Lower lobe of right lung (tissue), 2 donors: ENCODE data around the gene ZXDA. TPM values are rescaled to one million over a fixed set of nuclear protein-coding genes. Genes with fewer than 3 reads are reported as not detected.
"Not testable (repeated sequence)": the region's sequence is repeated elsewhere in the genome, so short reads cannot be mapped to it uniquely, and the experiment has no call there.

Source experiments
- ATAC-seq, 2 donors: fragments of 200-7000 bp; cut with Tn5 transposase; one replicate each; pipeline ENCODE4 v1.9.1; 2020 to 2022; ENCODE audit warnings: mild to moderate bottlenecking in 2 of 2, moderate library complexity in 2 of 2
- DNase-seq: peaks from one replicate; pipeline ENCODE4 v3.0.0-alpha.2; 2020
- H3K27ac ChIP-seq: fragments of 200-600 bp; one replicate; pipeline ENCODE4 v1.8.0; 2022
- H3K27me3 ChIP-seq: fragments of 200-600 bp; one replicate; pipeline ENCODE4 v1.8.0; 2022; ENCODE audit warnings: low read depth
- H3K36me3 ChIP-seq: fragments of 200-600 bp; one replicate; pipeline ENCODE4 v1.8.0; 2022; ENCODE audit warnings: mild to moderate bottlenecking
- H3K4me1 ChIP-seq: fragments of 200-600 bp; one replicate; pipeline ENCODE4 v1.8.0; 2022
- H3K4me3 ChIP-seq: fragments of 200-600 bp; one replicate; pipeline ENCODE4 v1.8.0; 2022; ENCODE audit warnings: mild to moderate bottlenecking
- H3K9me3 ChIP-seq: fragments of 200-600 bp; one replicate; pipeline ENCODE4 v1.8.0; 2022
- intact Hi-C: fragments of 100-400 bp; cut with DNase I; formaldehyde crosslinking; loops from one replicate; pipeline ENCODE4 v1.11.0; 2022
- long read RNA-seq: library from polyadenylated mRNA; unstranded; transcript quantifications from one replicate; pipeline ENCODE4 v2.0.0, GENCODE V29; 2021
- total RNA-seq: library from RNA; stranded (reverse); fragmentation: NEBNext Ultra II Directional; extraction: Animal tissue kit (Norgen Biotek cat#: 25700); gene quantifications from one replicate; pipeline ENCODE4 v1.2.1, GENCODE V29; 2021
- TF ChIP-seq, protein P1 (sequence below): fragments of 200-600 bp; IDR thresholded peaks from one replicate; pipeline ENCODE4 v1.8.0; 2022; ENCODE audit warnings: antibody characterized with exemption, mild to moderate bottlenecking
- donor health status: DM: no; HTN: yes; CAD: no; lungs with severe emphysema.

The ZXDA gene, protein sequence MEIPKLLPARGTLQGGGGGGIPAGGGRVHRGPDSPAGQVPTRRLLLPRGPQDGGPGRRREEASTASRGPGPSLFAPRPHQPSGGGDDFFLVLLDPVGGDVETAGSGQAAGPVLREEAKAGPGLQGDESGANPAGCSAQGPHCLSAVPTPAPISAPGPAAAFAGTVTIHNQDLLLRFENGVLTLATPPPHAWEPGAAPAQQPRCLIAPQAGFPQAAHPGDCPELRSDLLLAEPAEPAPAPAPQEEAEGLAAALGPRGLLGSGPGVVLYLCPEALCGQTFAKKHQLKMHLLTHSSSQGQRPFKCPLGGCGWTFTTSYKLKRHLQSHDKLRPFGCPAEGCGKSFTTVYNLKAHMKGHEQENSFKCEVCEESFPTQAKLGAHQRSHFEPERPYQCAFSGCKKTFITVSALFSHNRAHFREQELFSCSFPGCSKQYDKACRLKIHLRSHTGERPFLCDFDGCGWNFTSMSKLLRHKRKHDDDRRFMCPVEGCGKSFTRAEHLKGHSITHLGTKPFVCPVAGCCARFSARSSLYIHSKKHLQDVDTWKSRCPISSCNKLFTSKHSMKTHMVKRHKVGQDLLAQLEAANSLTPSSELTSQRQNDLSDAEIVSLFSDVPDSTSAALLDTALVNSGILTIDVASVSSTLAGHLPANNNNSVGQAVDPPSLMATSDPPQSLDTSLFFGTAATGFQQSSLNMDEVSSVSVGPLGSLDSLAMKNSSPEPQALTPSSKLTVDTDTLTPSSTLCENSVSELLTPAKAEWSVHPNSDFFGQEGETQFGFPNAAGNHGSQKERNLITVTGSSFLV
- total RNA-seq: 4.6 TPM
- long read RNA-seq, full-length matches to known transcripts: 9 of 9 reads
- long read RNA-seq, partial matches to known transcripts: 0 of 9 reads
- long read RNA-seq, other reads (novel, unspliced or antisense): 0 of 9 reads

DNA sequence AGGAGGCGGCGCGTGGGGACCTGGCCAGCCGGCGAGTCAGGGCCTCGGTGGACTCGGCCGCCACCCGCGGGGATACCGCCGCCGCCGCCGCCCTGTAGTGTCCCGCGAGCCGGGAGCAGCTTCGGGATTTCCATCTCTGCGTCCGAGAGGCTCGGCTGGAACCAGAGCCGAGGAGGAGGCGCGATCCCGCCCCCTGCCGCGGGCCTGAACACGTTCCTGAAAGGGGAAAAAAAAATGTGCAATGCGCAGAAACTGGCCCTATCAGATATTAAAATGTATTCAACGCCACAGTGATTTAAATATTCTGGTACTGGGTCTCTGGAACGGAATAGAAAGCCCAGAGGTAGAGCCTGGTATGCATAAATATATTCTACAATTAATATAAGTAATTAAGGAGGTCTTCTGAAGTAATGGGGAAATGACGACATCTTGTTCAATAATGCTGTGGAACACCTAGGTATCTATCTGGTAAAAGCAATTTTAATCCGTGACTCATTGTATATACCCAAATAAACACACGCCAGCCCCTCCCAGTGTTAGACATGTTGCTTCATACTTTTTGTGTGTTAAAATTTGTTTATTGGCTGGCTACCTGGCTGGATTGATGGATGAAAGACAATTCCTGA lies at the start of gene ZXDA:
Gene ZXDA, minus strand, starts transcription at position 172 of the 626 bp plus-strand sequence. Its CDS starts 38 bp downstream, at position 134.
- H3K27me3 ChIP-seq, H3K36me3 ChIP-seq, intact Hi-C loops, H3K9me3 ChIP-seq, DNase-seq: not testable (repeated sequence)
- H3K4me3 ChIP-seq: peak within 1 kb of the TSS; percentile 56
- ATAC-seq: peak; percentile 84 to 86
- H3K27ac ChIP-seq: peak within 1 kb of the TSS; percentile 88
- peaks cover 18% of the 10 kb centered on the region for H3K4me1 ChIP-seq

DNA sequence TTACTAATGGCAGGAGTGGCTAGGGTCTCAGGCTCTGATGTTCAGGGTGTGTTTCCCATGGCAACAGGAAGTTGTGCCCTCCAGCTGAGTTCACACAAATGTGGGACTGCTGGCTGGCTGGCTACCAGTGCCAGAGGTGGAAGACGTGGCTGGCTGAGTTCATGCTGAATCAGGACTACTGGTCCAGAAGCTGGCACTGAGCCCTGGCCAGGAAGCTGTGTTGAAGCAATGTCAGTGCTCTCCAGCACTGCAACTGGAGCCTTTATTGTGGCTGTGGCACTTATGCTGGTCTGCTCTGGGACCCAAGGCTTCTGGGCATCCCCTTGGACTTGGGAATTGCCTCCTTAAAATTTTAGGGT lies 42.0 kb upstream of the ZXDA start:
- Histone ChIP-seq H3K9me3 (no peaks in the 10 kb centered on the region), H3K36me3 (no peaks in the 10 kb centered on the region), H3K4me1 (no peaks in the 10 kb centered on the region), H3K27me3 (no peaks in the 10 kb centered on the region), H3K27ac (no peak overlapping the region), H3K4me3 (no peak overlapping the region)
- DNase-seq (no peak), ATAC-seq (no peak)
- TF ChIP-seq, protein P1, sequence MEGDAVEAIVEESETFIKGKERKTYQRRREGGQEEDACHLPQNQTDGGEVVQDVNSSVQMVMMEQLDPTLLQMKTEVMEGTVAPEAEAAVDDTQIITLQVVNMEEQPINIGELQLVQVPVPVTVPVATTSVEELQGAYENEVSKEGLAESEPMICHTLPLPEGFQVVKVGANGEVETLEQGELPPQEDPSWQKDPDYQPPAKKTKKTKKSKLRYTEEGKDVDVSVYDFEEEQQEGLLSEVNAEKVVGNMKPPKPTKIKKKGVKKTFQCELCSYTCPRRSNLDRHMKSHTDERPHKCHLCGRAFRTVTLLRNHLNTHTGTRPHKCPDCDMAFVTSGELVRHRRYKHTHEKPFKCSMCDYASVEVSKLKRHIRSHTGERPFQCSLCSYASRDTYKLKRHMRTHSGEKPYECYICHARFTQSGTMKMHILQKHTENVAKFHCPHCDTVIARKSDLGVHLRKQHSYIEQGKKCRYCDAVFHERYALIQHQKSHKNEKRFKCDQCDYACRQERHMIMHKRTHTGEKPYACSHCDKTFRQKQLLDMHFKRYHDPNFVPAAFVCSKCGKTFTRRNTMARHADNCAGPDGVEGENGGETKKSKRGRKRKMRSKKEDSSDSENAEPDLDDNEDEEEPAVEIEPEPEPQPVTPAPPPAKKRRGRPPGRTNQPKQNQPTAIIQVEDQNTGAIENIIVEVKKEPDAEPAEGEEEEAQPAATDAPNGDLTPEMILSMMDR: no peak
- intact Hi-C loops: no loop called here

DNA sequence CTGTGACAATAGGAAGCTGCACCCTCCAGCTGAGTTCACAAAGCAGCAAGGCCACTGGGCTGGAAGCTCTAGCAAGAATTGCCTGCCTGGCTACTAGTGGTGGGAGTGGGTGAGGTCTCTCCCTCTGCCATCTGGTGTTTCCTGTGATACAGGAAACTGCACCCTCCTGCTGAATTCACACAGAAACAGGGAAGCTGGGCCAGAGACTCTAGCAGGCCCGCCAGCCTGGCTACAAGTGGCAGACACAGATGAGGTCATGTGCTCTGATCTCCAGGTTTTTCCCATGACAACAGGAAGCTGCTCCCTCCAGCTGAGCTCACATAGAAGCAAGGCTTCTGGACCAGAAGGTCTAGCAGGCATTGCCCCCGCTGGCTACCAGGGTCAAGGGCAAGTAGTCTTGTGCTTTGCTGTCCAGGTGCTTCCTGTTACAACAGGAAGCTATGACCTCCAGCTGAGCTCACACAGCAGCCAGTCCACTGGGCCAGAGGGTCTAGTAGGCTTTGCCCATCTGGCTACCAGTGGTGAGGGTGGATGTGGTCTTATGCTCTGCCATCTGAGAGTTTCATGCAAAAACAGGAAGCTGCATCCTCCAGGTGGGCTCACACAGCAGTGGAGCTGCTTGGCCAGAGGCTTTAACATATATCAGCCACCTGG lies 41.5 kb upstream of the ZXDA start:
- intact Hi-C loops: no loop called here
- peak overlapping the region; percentile 24 for H3K27ac ChIP-seq
- ATAC-seq: peak in 1 of 2 donors; percentile 50

DNA sequence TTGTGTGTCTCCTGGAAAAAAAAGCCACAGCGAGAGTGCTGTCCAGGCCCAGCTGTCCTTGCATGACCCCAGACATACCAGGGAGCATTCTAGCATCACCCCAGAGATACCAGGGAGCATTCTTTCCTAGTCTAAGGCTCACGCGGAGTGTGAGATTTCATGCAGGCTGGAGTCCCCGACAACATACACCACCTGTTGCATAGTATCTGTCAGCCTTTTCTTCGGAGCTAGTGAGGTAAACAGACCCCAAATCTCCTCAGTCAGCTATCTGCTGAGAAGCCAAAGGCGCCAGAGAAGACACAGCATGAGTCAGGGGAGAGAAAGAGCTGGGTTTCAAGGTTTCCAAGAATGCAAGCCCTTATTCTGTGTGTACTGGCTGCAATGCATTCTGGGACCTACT lies 23.1 kb upstream of the ZXDA start:
- H3K4me3 ChIP-seq: no peak overlapping the region

More for the DNA sequence above, 41.5 kb upstream of the ZXDA start:
- Histone ChIP-seq H3K27me3 (no peaks in the 10 kb centered on the region), H3K9me3 (no peaks in the 10 kb centered on the region), H3K4me3 (no peak overlapping the region), H3K36me3 (no peaks in the 10 kb centered on the region), H3K4me1 (no peaks in the 10 kb centered on the region)
- TF ChIP-seq, protein P1: no peak
- peak; percentile 28 for DNase-seq

DNA sequence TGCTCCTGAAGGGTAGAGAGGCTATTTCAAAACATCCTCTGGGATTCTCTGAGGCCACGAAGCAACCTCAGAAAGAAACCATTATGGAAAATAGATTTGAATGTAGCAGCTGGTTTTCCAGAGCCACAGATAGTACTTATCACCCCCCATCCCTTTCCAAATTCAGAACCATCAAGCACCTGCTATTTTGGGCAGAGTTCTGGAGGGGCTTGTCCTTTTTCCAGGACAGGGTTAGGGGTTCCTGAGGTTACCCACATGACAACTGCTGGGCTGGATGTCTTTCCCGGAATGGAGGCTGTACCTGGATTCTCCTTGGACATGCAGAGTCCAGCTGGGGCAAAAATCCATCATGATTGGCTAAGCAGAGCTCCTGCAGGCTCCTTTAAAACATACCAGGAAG lies 22.0 kb upstream of the ZXDA start:
- Histone ChIP-seq H3K36me3 (no peaks in the 10 kb centered on the region), H3K27me3 (no peaks in the 10 kb centered on the region), H3K4me1 (no peaks in the 10 kb centered on the region), H3K27ac (no peak overlapping the region), H3K9me3 (no peaks in the 10 kb centered on the region), H3K4me3 (no peak overlapping the region)
- intact Hi-C loops: no loop called here
- ATAC-seq (no peak), DNase-seq (no peak)
- TF ChIP-seq, protein P1: no peak

More for the DNA sequence above, 23.1 kb upstream of the ZXDA start:
- DNase-seq (no peak), ATAC-seq (no peak)
- Histone ChIP-seq H3K27ac (no peak overlapping the region), H3K36me3 (no peaks in the 10 kb centered on the region), H3K4me1 (no peaks in the 10 kb centered on the region), H3K27me3 (no peaks in the 10 kb centered on the region), H3K9me3 (no peaks in the 10 kb centered on the region)
- intact Hi-C loops: no loop called here
- TF ChIP-seq, protein P1: no peak
